ENCODE measurements around the gene GFI1.
A peak's percentile ranks its signal among the peaks of the same experiment; 100 is the strongest.

GFI1 gene

GRCh38 chr1:92494485-92495141 lies 7.9 kb upstream of the GFI1 start:
- no peak for TF ChIP-seq CTCF (IDR thresholded peaks at IDR 0.05; ENCODE audit: low read depth, low read length, missing control alignments)
- DNase-seq = no peak
- Histone ChIP-seq H3K27ac (no peak overlapping the region), H3K36me3 (replicated peaks) (no peaks in the 10 kb centered on the region), H3K4me3 (ENCODE audit: low read depth, low read length) (no peak overlapping the region), H3K27me3 (replicated peaks) (no peaks in the 10 kb centered on the region)
- in situ Hi-C loops (cut with HindIII; ENCODE audit: low pct_ligation_motif_present, low sequenced_read_pairs) = no loop called here

DNA sequence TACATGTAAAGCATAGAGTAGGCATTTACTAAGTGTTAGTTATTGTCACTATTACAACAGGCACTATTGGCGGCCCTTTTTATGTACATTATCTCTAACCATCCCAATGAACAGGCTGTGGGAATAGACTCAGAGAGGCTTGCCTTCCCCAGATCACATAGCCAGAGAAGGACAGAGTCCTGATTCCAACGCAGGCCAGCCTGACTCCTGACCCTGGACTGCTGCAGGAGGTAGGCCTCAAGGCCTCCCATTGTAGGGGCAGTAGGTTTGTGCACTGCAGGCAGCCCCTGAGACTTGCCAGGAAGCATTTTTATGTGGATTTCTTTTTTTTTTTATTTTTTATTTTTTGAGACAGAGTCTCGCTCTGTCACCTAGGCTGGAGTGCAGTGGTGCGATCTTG lies 6.4 kb upstream of the GFI1 start:
- H3K4me3 ChIP-seq (ENCODE audit: low read depth, low read length) = no peak overlapping the region
- in situ Hi-C loops (cut with HindIII; ENCODE audit: low pct_ligation_motif_present, low sequenced_read_pairs) = no loop called here
- H3K36me3 ChIP-seq (replicated peaks) = no peaks in the 10 kb centered on the region
- TF ChIP-seq CTCF (IDR thresholded peaks at IDR 0.05; ENCODE audit: low read depth, low read length, missing control alignments) = no peak
- no peaks in the 10 kb centered on the region for H3K27me3 ChIP-seq (replicated peaks)
- no peak for DNase-seq
- no peak overlapping the region for H3K27ac ChIP-seq

- no peak overlapping the region for H3K27ac ChIP-seq
- DNase-seq = no peak
- peaks cover 12% of the 10 kb centered on the region for H3K27me3 ChIP-seq (replicated peaks)
- in situ Hi-C loops (cut with HindIII; ENCODE audit: low pct_ligation_motif_present, low sequenced_read_pairs) = no loop called here
- H3K4me3 ChIP-seq (ENCODE audit: low read depth, low read length) = no peak overlapping the region
- H3K36me3 ChIP-seq (replicated peaks) = no peaks in the 10 kb centered on the region
- TF ChIP-seq CTCF (IDR thresholded peaks at IDR 0.05; ENCODE audit: low read depth, low read length, missing control alignments) = no peak
These were observed 2.1 kb upstream of the GFI1 start for GRCh38 chr1:92488832-92489231.

DNA sequence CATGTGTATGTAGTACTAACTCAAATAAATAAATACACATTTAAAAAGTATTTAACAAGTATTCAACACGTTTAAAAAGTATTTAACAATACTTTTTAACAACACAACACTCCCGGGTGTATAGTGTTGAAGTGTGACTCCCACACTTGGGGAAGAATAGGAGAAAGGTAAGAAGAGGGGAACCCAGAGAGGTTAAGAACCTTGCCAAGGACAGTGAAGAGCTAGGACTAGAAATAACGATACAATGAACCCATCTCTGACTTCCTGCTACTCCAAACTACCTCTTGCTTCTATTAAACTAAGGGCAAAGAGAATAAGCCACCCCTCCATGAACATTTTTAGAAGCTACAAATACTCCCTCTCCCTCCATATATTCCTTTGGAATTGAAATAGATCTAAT lies 1.7 kb upstream of the GFI1 start:
- in situ Hi-C loops (cut with HindIII; ENCODE audit: low pct_ligation_motif_present, low sequenced_read_pairs) = no loop called here
- Histone ChIP-seq H3K36me3 (replicated peaks) (no peaks in the 10 kb centered on the region), H3K4me3 (ENCODE audit: low read depth, low read length) (no peak overlapping the region), H3K27me3 (replicated peaks) (peaks cover 16% of the 10 kb centered on the region), H3K27ac (no peak overlapping the region)
- no peak for DNase-seq
- TF ChIP-seq CTCF (IDR thresholded peaks at IDR 0.05; ENCODE audit: low read depth, low read length, missing control alignments) = no peak

- TF ChIP-seq CTCF (IDR thresholded peaks at IDR 0.05; ENCODE audit: low read depth, low read length, missing control alignments) = no peak
- no peak overlapping the region for H3K27ac ChIP-seq
- no peaks in the 10 kb centered on the region for H3K36me3 ChIP-seq (replicated peaks)
- in situ Hi-C loops (cut with HindIII; ENCODE audit: low pct_ligation_motif_present, low sequenced_read_pairs) = no loop called here
- peaks cover 29% of the 10 kb centered on the region for H3K27me3 ChIP-seq (replicated peaks)
- peak overlapping the region; percentile 60 for H3K4me3 ChIP-seq (ENCODE audit: low read depth, low read length)
- no peak for DNase-seq
These were observed 417 bp upstream of the GFI1 start for GRCh38 chr1:92487078-92487605.

All from brain microvascular endothelial cell (primary cell).